ENCODE measurements around the gene UCK2. TPM values are rescaled to one million over a fixed set of nuclear protein-coding genes. Genes with fewer than 3 reads are reported as not detected.

UCK2 gene
- polyA plus RNA-seq, 1 donor, result 22.5 TPM

DNA sequence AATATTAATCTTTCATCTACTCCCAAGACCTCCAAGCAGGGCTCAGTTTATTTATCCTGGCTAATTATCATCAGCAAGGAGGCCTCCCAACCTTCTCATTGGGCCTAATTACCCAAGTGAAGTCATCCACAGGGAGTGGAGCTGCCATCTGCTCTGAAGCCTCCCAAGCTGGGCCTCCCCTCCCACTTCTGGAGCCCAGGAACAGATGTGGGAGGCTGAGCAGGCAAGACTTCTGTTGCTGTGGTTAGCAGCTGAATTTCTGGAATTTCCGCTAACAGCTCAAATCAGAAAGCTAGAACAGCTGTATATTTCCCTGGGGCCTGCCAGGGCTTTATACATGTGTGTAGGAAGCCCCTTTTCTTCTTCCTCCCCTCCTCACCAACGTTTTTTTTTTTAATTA, 127.5 kb downstream of the UCK2 start:
- WGBS (ENCODE audit: insufficient coverage, low lambda C conversion rate), result no CpG with 5 or more reads among the region's 2 CpGs
- H3K27me3 ChIP-seq (ENCODE audit: control insufficient read depth, insufficient read depth, low read length), result no peaks in the 10 kb centered on the region
- DNase-seq, result peak in 1 of 2 donors; percentile 8

DNA sequence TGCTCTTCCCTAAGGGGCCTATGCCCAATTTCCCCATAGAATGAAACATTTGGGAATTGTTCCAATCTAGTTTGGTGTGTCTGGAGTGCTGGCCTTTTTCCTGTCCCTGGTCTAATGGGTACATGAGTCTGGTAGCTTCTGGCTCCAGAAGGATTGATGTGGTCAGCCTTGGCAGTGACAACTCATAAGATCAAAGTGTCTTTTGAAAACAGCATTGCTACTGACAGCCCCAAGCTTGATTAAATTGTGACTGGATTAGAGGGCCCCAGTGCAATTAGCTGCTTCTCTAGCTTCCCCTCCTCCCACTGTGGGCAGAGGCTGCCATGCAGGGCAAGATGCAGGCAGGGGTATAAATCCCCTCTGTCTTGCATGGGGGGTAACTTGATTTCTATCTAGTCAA, 130.9 kb downstream of the UCK2 start:
- no peaks in the 10 kb centered on the region for H3K36me3 ChIP-seq (ENCODE audit: control insufficient read depth, insufficient read depth, low read length)

More for the DNA sequence above, 127.5 kb downstream of the UCK2 start:
- H3K27ac ChIP-seq (ENCODE audit: low read length), result no peak overlapping the region
- no peaks in the 10 kb centered on the region for H3K36me3 ChIP-seq (ENCODE audit: control insufficient read depth, insufficient read depth, low read length)
- H3K4me3 ChIP-seq (ENCODE audit: low read length), result no peak overlapping the region
- no peaks in the 10 kb centered on the region for H3K9me3 ChIP-seq (ENCODE audit: control insufficient read depth, low read depth, low read length)
- H3K4me1 ChIP-seq (ENCODE audit: control insufficient read depth, insufficient read depth, low read length), result no peaks in the 10 kb centered on the region

DNA sequence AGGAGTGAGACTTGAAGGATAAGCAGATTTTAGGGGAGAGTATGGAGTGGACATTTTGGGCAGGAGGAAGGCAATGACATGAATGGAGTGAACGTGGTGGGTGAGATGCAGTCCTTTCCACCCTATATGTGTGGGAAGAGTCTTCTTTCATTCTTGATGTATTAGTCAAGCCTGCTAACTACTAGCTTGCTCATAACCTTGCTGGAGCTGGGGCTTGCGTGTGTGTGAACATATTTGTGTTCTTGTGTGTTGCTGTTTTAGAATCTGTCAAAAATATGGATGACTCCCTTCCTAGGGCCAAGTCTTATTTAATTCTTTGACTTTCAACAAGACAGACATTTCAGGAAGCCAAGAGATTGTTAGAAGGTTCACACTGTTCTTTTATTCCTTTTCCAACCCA, 132.7 kb downstream of the UCK2 start:
- no peak overlapping the region for H3K27ac ChIP-seq (ENCODE audit: low read length)
- no peak for DNase-seq
- H3K36me3 ChIP-seq (ENCODE audit: control insufficient read depth, insufficient read depth, low read length), result no peaks in the 10 kb centered on the region
- H3K9me3 ChIP-seq (ENCODE audit: control insufficient read depth, low read depth, low read length), result no peaks in the 10 kb centered on the region
- WGBS (ENCODE audit: insufficient coverage, low lambda C conversion rate), result no CpG with 5 or more reads among the region's 2 CpGs
- H3K4me3 ChIP-seq (ENCODE audit: low read length), result no peak overlapping the region
- no peaks in the 10 kb centered on the region for H3K4me1 ChIP-seq (ENCODE audit: control insufficient read depth, insufficient read depth, low read length)
- H3K27me3 ChIP-seq (ENCODE audit: control insufficient read depth, insufficient read depth, low read length), result no peaks in the 10 kb centered on the region

More for the DNA sequence above, 130.9 kb downstream of the UCK2 start:
- Histone ChIP-seq H3K4me3 (ENCODE audit: low read length) (no peak overlapping the region), H3K4me1 (ENCODE audit: control insufficient read depth, insufficient read depth, low read length) (no peaks in the 10 kb centered on the region), H3K9me3 (ENCODE audit: control insufficient read depth, low read depth, low read length) (no peaks in the 10 kb centered on the region), H3K27ac (ENCODE audit: low read length) (no peak overlapping the region), H3K27me3 (ENCODE audit: control insufficient read depth, insufficient read depth, low read length) (no peaks in the 10 kb centered on the region)
- DNase-seq, result no peak

DNA sequence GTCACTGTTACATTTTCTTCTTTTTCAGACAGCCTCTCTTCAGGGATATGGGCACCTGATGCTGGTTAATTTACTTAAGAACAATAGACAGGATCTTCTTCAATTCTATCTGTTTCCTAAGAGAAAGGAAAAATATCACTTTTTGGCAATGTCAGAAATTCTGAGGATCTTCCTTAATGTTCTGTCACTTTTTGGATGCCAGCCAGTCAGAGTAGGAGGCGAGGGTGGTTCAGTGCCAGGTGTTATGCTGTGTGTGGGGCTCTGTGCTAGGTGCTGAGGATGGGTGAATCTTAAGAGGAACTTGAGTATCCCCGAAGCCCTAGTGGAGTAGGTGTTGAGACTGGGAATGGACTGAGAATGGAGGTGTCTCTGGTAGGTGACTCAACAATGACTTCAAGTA, 133.5 kb downstream of the UCK2 start:
- no peaks in the 10 kb centered on the region for H3K36me3 ChIP-seq (ENCODE audit: control insufficient read depth, insufficient read depth, low read length)
- H3K9me3 ChIP-seq (ENCODE audit: control insufficient read depth, low read depth, low read length), result no peaks in the 10 kb centered on the region
- H3K27me3 ChIP-seq (ENCODE audit: control insufficient read depth, insufficient read depth, low read length), result no peaks in the 10 kb centered on the region
- no CpG with 5 or more reads among the region's 2 CpGs for WGBS (ENCODE audit: insufficient coverage, low lambda C conversion rate)
- no peak for DNase-seq
- no peak overlapping the region for H3K27ac ChIP-seq (ENCODE audit: low read length)
- H3K4me1 ChIP-seq (ENCODE audit: control insufficient read depth, insufficient read depth, low read length), result no peaks in the 10 kb centered on the region
- H3K4me3 ChIP-seq (ENCODE audit: low read length), result no peak overlapping the region

Other genes with a start within 250 kb of the UCK2 start
- gene MGST3, start 196.4 kb upstream of the UCK2 start, polyA plus RNA-seq, result 148 TPM
- 66.6 TPM for gene ALDH9A1, start 129.1 kb upstream of the UCK2 start, polyA plus RNA-seq
- 116 TPM for gene TMCO1, start 58.7 kb upstream of the UCK2 start, polyA plus RNA-seq

Measured in large intestine (tissue), 3 donors.